ENCODE data around the gene PALLD. TPM values are rescaled to one million over a fixed set of nuclear protein-coding genes. Genes with fewer than 3 reads are reported as not detected.
"Not testable (repeated sequence)": the region's sequence is repeated elsewhere in the genome, so short reads cannot be mapped to it uniquely, and the experiment has no call there.

Gene PALLD
- total RNA-seq = 58.7 and 63.6 TPM in 2 replicates
- long read RNA-seq, partial matches to known transcripts = 11 of 27 reads
- long read RNA-seq, other reads (novel, unspliced or antisense) = 14 of 27 reads

DNA sequence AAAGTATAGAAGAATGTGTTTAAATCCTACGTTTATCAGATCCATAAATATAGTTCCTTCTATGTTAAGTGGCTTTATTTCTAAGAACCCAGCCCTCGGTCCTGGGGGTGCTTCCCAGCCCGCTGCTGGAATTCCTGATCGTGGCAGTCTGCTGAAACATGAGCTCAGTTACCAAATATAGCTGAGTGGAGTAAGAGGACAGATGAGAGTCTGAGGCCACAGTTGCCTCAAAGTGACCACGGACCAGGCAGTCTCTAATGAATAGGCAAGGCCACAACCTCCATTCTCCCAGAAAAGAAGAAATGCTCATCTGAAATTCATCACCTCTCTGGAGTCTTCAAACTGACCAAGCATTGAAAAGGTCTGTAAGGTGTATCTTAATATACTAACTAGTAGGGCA, at the start of gene PALLD:
TSS of gene PALLD (plus strand) at position 219 of the 400 bp plus-strand sequence.
- H3K27me3 Mint-ChIP-seq (ENCODE audit: low read depth) = no peaks in the 10 kb centered on the region
- no peak for DNase-seq (ENCODE audit: low read depth, low spot score)
- H3K27ac Mint-ChIP-seq (ENCODE audit: unreplicated experiment) = no peak within 1 kb of the TSS
- TF ChIP-seq, protein P1, sequence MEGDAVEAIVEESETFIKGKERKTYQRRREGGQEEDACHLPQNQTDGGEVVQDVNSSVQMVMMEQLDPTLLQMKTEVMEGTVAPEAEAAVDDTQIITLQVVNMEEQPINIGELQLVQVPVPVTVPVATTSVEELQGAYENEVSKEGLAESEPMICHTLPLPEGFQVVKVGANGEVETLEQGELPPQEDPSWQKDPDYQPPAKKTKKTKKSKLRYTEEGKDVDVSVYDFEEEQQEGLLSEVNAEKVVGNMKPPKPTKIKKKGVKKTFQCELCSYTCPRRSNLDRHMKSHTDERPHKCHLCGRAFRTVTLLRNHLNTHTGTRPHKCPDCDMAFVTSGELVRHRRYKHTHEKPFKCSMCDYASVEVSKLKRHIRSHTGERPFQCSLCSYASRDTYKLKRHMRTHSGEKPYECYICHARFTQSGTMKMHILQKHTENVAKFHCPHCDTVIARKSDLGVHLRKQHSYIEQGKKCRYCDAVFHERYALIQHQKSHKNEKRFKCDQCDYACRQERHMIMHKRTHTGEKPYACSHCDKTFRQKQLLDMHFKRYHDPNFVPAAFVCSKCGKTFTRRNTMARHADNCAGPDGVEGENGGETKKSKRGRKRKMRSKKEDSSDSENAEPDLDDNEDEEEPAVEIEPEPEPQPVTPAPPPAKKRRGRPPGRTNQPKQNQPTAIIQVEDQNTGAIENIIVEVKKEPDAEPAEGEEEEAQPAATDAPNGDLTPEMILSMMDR (conservative IDR thresholded peaks at IDR 0.05) = no peak
- H3K36me3 Mint-ChIP-seq (ENCODE audit: low read depth) = no peaks in the 10 kb centered on the region
- H3K9me3 Mint-ChIP-seq = no peaks in the 10 kb centered on the region
- H3K4me3 Mint-ChIP-seq = no peak within 1 kb of the TSS
- peaks cover 26% of the 10 kb centered on the region for H3K4me1 Mint-ChIP-seq

DNA sequence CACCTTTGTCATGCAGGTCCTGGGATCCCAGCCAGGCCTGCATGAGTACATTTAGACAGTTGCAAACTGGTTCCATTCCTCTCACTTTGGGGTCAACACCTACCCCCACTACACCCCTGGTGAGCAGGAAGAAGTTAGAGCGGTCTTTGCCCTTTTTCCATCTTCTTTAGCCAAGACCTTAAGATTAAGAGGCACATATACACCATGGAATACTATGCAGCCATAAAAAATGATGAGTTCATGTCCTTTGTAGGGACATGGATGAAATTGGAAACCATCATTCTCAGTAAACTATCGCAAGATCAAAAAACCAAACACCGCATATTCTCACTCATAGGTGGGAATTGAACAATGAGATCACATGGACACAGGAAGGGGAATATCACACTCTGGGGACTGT, 47.8 kb upstream of the PALLD start:
- H3K4me3 Mint-ChIP-seq; H3K27me3 Mint-ChIP-seq (ENCODE audit: low read depth); DNase-seq (ENCODE audit: low read depth, low spot score); H3K36me3 Mint-ChIP-seq (ENCODE audit: low read depth); H3K27ac Mint-ChIP-seq (ENCODE audit: unreplicated experiment); H3K4me1 Mint-ChIP-seq; H3K9me3 Mint-ChIP-seq: not testable (repeated sequence)

DNA sequence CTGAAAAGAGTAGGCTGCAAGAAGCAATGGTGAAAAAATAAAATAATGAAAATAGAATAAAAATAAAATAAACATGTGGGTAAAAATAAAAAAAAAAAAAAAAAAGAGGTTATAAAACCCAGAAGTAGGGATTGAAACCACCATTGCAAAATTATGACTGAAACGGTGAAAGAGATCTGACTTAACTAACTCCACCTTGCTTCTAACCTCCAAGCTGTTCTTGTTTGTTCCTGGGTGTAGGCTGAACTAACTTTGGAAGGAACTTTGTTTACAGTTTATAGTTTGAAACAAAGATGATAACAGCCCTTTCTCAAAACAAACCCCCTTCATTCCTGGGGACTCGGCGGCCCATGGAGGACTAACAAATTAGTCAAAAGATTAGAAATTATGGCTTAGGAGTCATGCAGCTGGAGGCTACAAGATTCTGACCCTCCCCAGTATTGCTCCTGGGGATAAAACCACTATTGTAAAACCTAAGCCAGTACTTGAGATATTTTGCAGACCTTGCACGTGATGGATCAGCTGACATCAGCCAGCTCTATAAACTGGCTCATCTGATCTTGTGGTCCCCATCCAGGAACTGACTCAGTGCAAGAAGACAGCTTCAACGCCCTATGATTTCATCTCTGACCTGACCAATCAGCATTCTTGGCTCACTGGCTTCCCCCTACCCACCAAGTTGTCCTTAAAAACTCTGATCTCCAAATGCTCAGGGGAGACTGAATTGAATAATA, 47.0 kb upstream of the PALLD start:
- Mint-ChIP-seq H3K36me3 (ENCODE audit: low read depth) (no peaks in the 10 kb centered on the region), H3K4me1 (peaks cover 7% of the 10 kb centered on the region), H3K9me3 (peaks cover 3% of the 10 kb centered on the region), H3K27me3 (ENCODE audit: low read depth) (no peaks in the 10 kb centered on the region), H3K27ac (ENCODE audit: unreplicated experiment) (no peak overlapping the region), H3K4me3 (no peak overlapping the region)
- DNase-seq (ENCODE audit: low read depth, low spot score) = no peak
- TF ChIP-seq, protein P1 (conservative IDR thresholded peaks at IDR 0.05) = no peak

DNA sequence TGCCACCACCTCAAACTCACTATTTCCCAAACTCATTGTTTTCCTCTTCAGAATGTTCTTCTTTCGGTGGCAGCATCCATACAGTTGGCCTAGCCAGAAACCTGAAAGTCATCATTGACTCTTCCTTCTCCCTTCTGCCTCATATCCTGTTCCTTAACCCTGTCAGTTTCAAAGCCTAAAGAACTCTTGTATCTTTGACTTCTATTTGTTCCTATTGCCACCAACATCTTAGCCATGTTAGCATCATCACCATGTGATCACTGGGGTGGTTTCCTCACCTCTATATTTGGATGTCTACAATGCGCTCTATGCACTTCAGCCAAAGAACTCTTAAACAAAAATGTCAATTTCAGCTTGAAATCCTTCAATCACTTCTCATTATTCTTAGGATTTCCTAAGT, 45.5 kb upstream of the PALLD start:
- Mint-ChIP-seq H3K4me3 (no peak overlapping the region), H3K27me3 (ENCODE audit: low read depth) (no peaks in the 10 kb centered on the region), H3K27ac (ENCODE audit: unreplicated experiment) (no peak overlapping the region), H3K36me3 (ENCODE audit: low read depth) (no peaks in the 10 kb centered on the region), H3K9me3 (peaks cover 3% of the 10 kb centered on the region), H3K4me1 (peaks cover 7% of the 10 kb centered on the region)
- DNase-seq (ENCODE audit: low read depth, low spot score) = no peak
- TF ChIP-seq, protein P1 (conservative IDR thresholded peaks at IDR 0.05) = no peak

GRCh38 chr4:168451744-168452390, 45.0 kb upstream of the PALLD start:
- H3K27ac Mint-ChIP-seq (ENCODE audit: unreplicated experiment) = no peak overlapping the region
- H3K27me3 Mint-ChIP-seq (ENCODE audit: low read depth) = no peaks in the 10 kb centered on the region
- H3K4me1 Mint-ChIP-seq = peaks cover 7% of the 10 kb centered on the region
- no peak for DNase-seq (ENCODE audit: low read depth, low spot score)
- TF ChIP-seq, protein P1 (conservative IDR thresholded peaks at IDR 0.05) = no peak
- H3K4me3 Mint-ChIP-seq = no peak overlapping the region
- no peaks in the 10 kb centered on the region for H3K36me3 Mint-ChIP-seq (ENCODE audit: low read depth)
- peaks cover 3% of the 10 kb centered on the region for H3K9me3 Mint-ChIP-seq

- Mint-ChIP-seq H3K4me1 (peaks cover 7% of the 10 kb centered on the region), H3K4me3 (no peak overlapping the region), H3K27me3 (ENCODE audit: low read depth) (no peaks in the 10 kb centered on the region), H3K36me3 (ENCODE audit: low read depth) (no peaks in the 10 kb centered on the region), H3K27ac (ENCODE audit: unreplicated experiment) (no peak overlapping the region), H3K9me3 (peaks cover 3% of the 10 kb centered on the region)
- DNase-seq (ENCODE audit: low read depth, low spot score) = no peak
- TF ChIP-seq, protein P1 (conservative IDR thresholded peaks at IDR 0.05) = no peak
These were observed 43.7 kb upstream of the PALLD start for GRCh38 chr4:168453146-168453545.

- not testable (repeated sequence) for H3K9me3 Mint-ChIP-seq; H3K27me3 Mint-ChIP-seq (ENCODE audit: low read depth); H3K27ac Mint-ChIP-seq (ENCODE audit: unreplicated experiment); H3K4me3 Mint-ChIP-seq; DNase-seq (ENCODE audit: low read depth, low spot score); H3K4me1 Mint-ChIP-seq; H3K36me3 Mint-ChIP-seq (ENCODE audit: low read depth)
These were observed 38.6 kb upstream of the PALLD start for GRCh38 chr4:168458256-168458655.

Data from neural crest cell (in vitro differentiated cells).